Measurements from ENCODE around the gene ZMYND11.
"Not testable (repeated sequence)": the region's sequence is repeated elsewhere in the genome, so short reads cannot be mapped to it uniquely, and the experiment has no call there.

ZMYND11 gene

GRCh38 chr10:300580-300979, 165.3 kb downstream of the ZMYND11 start:
- H3K4me3 ChIP-seq, H3K27ac ChIP-seq: not testable (repeated sequence)

DNA sequence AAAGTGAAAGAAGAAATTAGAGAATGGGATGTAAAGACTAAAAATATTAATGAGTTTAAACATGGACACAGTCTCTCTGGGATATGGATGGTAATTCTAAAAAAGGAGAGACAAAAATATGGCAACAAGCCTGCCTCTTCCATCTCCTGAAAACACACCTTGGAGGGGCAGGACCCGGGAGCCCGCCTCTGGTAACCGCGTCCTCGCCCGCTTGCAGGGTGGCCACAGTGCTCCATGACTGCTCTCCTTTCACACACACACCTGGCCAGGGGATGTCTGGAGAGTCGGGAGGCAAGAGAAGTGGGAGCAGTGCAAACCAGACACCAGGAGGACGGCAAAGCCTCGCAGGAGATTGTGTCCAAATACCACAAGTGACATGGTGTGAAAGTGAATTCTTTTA, 166.3 kb downstream of the ZMYND11 start:
- no peak overlapping the region for H3K4me3 ChIP-seq
- no peak overlapping the region for H3K27ac ChIP-seq
